Endothelial cell of umbilical vein (primary cell): Measurements from ENCODE around the gene PHB1. TPM values are rescaled to one million over a fixed set of nuclear protein-coding genes. Genes with fewer than 3 reads are reported as not detected.

ENCODE experiments used
- BruUV-seq: library from RNA; stranded (reverse); fragments of 400-500 nt; replicated peaks from 2 replicates; lab custom pipeline; 2021; lab: Mats Ljungman, UMichigan
- CTCF ChIA-PET: fragments of 300-600, 350-600 bp; sonication (Branson Sonifier 250); formaldehyde crosslinking; loops from one replicate; lab custom pipeline; 2021; ENCODE audit warnings: antibody characterized with exemption, inconsistent platforms; lab: Charles Lee
- POLR2A ChIA-PET: fragments of 300-600, 350-600 bp; sonication (Branson Sonifier 250); formaldehyde crosslinking; loops from one replicate; lab custom pipeline; 2021; ENCODE audit warnings: antibody characterized with exemption, inconsistent platforms; lab: Charles Lee
- DNase-seq: peaks from one replicate; pipeline ENCODE4 v3.0.0-alpha.2; 2011; ENCODE audit warnings: low read depth, low spot score
- FAIRE-seq: peaks from 2 replicates; lab custom pipeline; 2011; peaks lifted over from hg19 to GRCh38; lab: Jason Lieb, UNC
- H2AFZ ChIP-seq: 2 replicates; pipeline ENCODE4 v1.6.0; 2012; ENCODE audit warnings: low read depth, low read length, control low read depth, inconsistent platforms
- H3K27ac ChIP-seq: 2 replicates; pipeline ENCODE4 v1.5.1; 2011; ENCODE audit warnings: low read depth, mild to moderate bottlenecking, control low read depth, low read length, moderate library complexity; ENCODE audit not compliant: insufficient read depth
- H3K27me3 ChIP-seq, 2 experiments: 2 replicates each; pipeline versions ENCODE4 v1.6.0 to v1.6.1; 2011; ENCODE audit warnings: low read length in 2 of 2, mixed read lengths in 1 of 2; ENCODE audit not compliant: control insufficient read depth in 2 of 2, insufficient read depth in 2 of 2
- H3K36me3 ChIP-seq, 2 experiments: 2 replicates in 1 of 2; 3 replicates in 1 of 2; pipeline ENCODE4 v1.5.1; 2011; ENCODE audit warnings: low read length in 2 of 2, mild to moderate bottlenecking in 1 of 2, moderate library complexity in 1 of 2; ENCODE audit not compliant: control insufficient read depth in 2 of 2, insufficient read depth in 2 of 2; ENCODE audit errors: extremely low read depth in 1 of 2
- H3K4me1 ChIP-seq: 3 replicates; pipeline ENCODE4 v1.5.1; 2011; ENCODE audit warnings: mild to moderate bottlenecking, low read length; ENCODE audit not compliant: control insufficient read depth, insufficient read depth; ENCODE audit errors: extremely low read depth
- H3K4me2 ChIP-seq: 2 replicates; pipeline ENCODE4 v1.6.1; 2011; ENCODE audit warnings: low read length, control low read depth, mixed read lengths; ENCODE audit not compliant: insufficient read depth
- H3K4me3 ChIP-seq, 3 experiments: fragments of 200-600 bp in 1 of 3; sonication (generic), shearing (Covaris generic) in 1 of 3; replicated peaks in 1 of 3; 2 replicates each; pipeline ENCODE4 v1.5.1; 2011 to 2016; ENCODE audit warnings: control low read depth in 3 of 3, low read length in 3 of 3, mild to moderate bottlenecking in 2 of 3, inconsistent platforms in 1 of 3, low read depth in 1 of 3, moderate library complexity in 1 of 3; ENCODE audit not compliant: insufficient read depth in 1 of 3
- H3K79me2 ChIP-seq: 2 replicates; pipeline ENCODE4 v1.6.0; 2012; ENCODE audit warnings: low read length, inconsistent platforms; ENCODE audit not compliant: control insufficient read depth, insufficient read depth
- H3K9ac ChIP-seq: replicated peaks from 2 replicates; pipeline ENCODE3; 2011; ENCODE audit warnings: low read length, control low read depth; ENCODE audit not compliant: insufficient read depth; ENCODE audit errors: extremely low read depth
- H3K9me1 ChIP-seq: replicated peaks from 3 replicates; pipeline ENCODE4 v1.6.0; 2011; ENCODE audit warnings: mild to moderate bottlenecking, low read length; ENCODE audit not compliant: control insufficient read depth, insufficient read depth; ENCODE audit errors: extremely low read depth
- H3K9me3 ChIP-seq: replicated peaks from 2 replicates; pipeline ENCODE4 v1.5.1; 2012; ENCODE audit warnings: low read length, inconsistent platforms; ENCODE audit not compliant: control insufficient read depth, insufficient read depth
- H4K20me1 ChIP-seq: replicated peaks from 2 replicates; pipeline ENCODE3; 2011; ENCODE audit warnings: mild to moderate bottlenecking, low read length; ENCODE audit not compliant: control insufficient read depth, insufficient read depth; ENCODE audit errors: extremely low read depth
- EZH2 ChIP-seq: IDR thresholded peaks from 2 replicates; pipeline ENCODE4 v1.6.1; 2012; ENCODE audit warnings: borderline replicate concordance, low read depth, mild to moderate bottlenecking, moderate library complexity, low read length, inconsistent platforms; ENCODE audit not compliant: severe bottlenecking
- FOS ChIP-seq: IDR thresholded peaks from 2 replicates; pipeline ENCODE4 v1.6.1; 2011; ENCODE audit warnings: mild to moderate bottlenecking, low read length, moderate library complexity, borderline replicate concordance; ENCODE audit not compliant: insufficient read depth
- GATA2 ChIP-seq: IDR thresholded peaks from 2 replicates; pipeline ENCODE4 v1.7.0; 2011; ENCODE audit warnings: low read depth, mild to moderate bottlenecking, moderate library complexity, mixed read lengths, low read length; ENCODE audit not compliant: insufficient read length, insufficient read depth
- JUN ChIP-seq: IDR thresholded peaks from 2 replicates; pipeline ENCODE4 v1.6.1; 2011; ENCODE audit warnings: borderline replicate concordance, low read depth; ENCODE audit not compliant: insufficient read length, insufficient read depth
- MAX ChIP-seq: IDR thresholded peaks from 2 replicates; pipeline ENCODE4 v1.6.1; 2011; ENCODE audit not compliant: insufficient read depth, insufficient read length
- MYC ChIP-seq: IDR thresholded peaks from one replicate; pipeline ENCODE4 v1.6.1; 2011; ENCODE audit warnings: mild to moderate bottlenecking, low read depth, low read length
- POLR2A ChIP-seq: IDR thresholded peaks from 2 replicates; pipeline ENCODE4 v1.6.1; 2012; ENCODE audit warnings: low read depth, mild to moderate bottlenecking, control low read depth, low read length
- POLR2AphosphoS5 ChIP-seq: IDR thresholded peaks from 2 replicates; pipeline ENCODE4 v1.6.1; 2012; ENCODE audit warnings: low read depth, mild to moderate bottlenecking, control low read depth, low read length, moderate library complexity; ENCODE audit not compliant: insufficient read depth
- dilution Hi-C: fragments of 300-500 bp; cut with MboI; formaldehyde crosslinking; loops from one replicate; pipeline ENCODE4 v1.15.0; 2019; ENCODE audit warnings: low sequenced_read_pairs; ENCODE audit not compliant: extremely low pct_ligation_motif_present
- intact Hi-C: fragments of 100-400 bp; cut with micrococcal nuclease; formaldehyde crosslinking; loops from one replicate; pipeline ENCODE4 v1.10.0; 2022
- polyA plus RNA-seq, 4 experiments: library from polyadenylated mRNA; depleted of rRNA in 3 of 4; stranded (reverse) in 3 of 4; unstranded in 1 of 4; fragments of >200 nt; gene quantifications; 2 replicates each; pipeline versions ENCODE4 v1.2.1 to v1.2.3, GENCODE V29; 2011 to 2012; ENCODE audit warnings: missing spikeins in 1 of 4
- total RNA-seq: library from RNA; stranded (reverse); gene quantifications from 2 replicates; pipeline ENCODE4 v1.2.3, GENCODE V29; 2021
- TF ChIP-seq, protein P1 (sequence below), 2 donors: IDR thresholded peaks; 1 replicate in 1 of 2; 2 replicates in 1 of 2; pipeline ENCODE4 v1.5.1; 2011; ENCODE audit warnings: low read length in 2 of 2, mild to moderate bottlenecking in 2 of 2, moderate library complexity in 2 of 2, control low read depth in 1 of 2, inconsistent platforms in 1 of 2, low read depth in 1 of 2; ENCODE audit not compliant: insufficient read depth in 1 of 2; ENCODE audit errors: extremely low read depth in 1 of 2

The PHB1 gene
- total and polyA plus RNA-seq, 2 donors (not counting 3 experiments of a cell fraction or from before 2014, with no cell fraction given): 222 to 287 TPM

- TF ChIP-seq FOS (no peak), GATA2 (no peak), EZH2 (no peak), POLR2AphosphoS5 (no peak), MYC (no peak), MAX (no peak), POLR2A (no peak), JUN (no peak)
- TF ChIP-seq, protein P1, sequence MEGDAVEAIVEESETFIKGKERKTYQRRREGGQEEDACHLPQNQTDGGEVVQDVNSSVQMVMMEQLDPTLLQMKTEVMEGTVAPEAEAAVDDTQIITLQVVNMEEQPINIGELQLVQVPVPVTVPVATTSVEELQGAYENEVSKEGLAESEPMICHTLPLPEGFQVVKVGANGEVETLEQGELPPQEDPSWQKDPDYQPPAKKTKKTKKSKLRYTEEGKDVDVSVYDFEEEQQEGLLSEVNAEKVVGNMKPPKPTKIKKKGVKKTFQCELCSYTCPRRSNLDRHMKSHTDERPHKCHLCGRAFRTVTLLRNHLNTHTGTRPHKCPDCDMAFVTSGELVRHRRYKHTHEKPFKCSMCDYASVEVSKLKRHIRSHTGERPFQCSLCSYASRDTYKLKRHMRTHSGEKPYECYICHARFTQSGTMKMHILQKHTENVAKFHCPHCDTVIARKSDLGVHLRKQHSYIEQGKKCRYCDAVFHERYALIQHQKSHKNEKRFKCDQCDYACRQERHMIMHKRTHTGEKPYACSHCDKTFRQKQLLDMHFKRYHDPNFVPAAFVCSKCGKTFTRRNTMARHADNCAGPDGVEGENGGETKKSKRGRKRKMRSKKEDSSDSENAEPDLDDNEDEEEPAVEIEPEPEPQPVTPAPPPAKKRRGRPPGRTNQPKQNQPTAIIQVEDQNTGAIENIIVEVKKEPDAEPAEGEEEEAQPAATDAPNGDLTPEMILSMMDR (IDR thresholded peaks at IDR 0.05; ENCODE audit: extremely low read depth in 1 of 2, insufficient read depth in 1 of 2, low read depth in 1 of 2, low read length in 2 of 2): no peak
- Histone ChIP-seq H3K4me1 (no peaks in the 10 kb centered on the region), H3K4me2 (no peak overlapping the region), H4K20me1 (no peaks in the 10 kb centered on the region), H3K36me3 (no peaks in the 10 kb centered on the region), H3K27me3 (peaks cover 27% of the 10 kb centered on the region in 2 experiments), H3K4me3 (no peak overlapping the region), H3K9me3 (no peaks in the 10 kb centered on the region), H3K9ac (no peak overlapping the region), H2AFZ (no peak overlapping the region), H3K27ac (no peak overlapping the region), H3K79me2 (no peaks in the 10 kb centered on the region), H3K9me1 (no peaks in the 10 kb centered on the region)
- dilution Hi-C loops: no loop called here
- BruUV-seq: no TSS peak
- DNase-seq: no peak
- ChIA-PET POLR2A (interaction anchor here (0.7 kb wide), 1 partner anchor 964 kb away, joined by 3 read pairs; no protein-coding TSS in a partner anchor), CTCF (interaction anchor here (1.0 to 9.6 kb wide), 2 partner anchors 59 to 118 kb away, joined by 3 to 188 read pairs; no protein-coding TSS in a partner anchor)
- intact Hi-C loops: no loop called here
- FAIRE-seq: no peak
These were observed 24.0 kb upstream of the PHB1 start for GRCh38 chr17:49438436-49439278.
